Measurements from ENCODE around the gene MZT2B.
"Not testable (repeated sequence)": the region's sequence is repeated elsewhere in the genome, so short reads cannot be mapped to it uniquely, and the experiment has no call there.

The MZT2B gene

DNA sequence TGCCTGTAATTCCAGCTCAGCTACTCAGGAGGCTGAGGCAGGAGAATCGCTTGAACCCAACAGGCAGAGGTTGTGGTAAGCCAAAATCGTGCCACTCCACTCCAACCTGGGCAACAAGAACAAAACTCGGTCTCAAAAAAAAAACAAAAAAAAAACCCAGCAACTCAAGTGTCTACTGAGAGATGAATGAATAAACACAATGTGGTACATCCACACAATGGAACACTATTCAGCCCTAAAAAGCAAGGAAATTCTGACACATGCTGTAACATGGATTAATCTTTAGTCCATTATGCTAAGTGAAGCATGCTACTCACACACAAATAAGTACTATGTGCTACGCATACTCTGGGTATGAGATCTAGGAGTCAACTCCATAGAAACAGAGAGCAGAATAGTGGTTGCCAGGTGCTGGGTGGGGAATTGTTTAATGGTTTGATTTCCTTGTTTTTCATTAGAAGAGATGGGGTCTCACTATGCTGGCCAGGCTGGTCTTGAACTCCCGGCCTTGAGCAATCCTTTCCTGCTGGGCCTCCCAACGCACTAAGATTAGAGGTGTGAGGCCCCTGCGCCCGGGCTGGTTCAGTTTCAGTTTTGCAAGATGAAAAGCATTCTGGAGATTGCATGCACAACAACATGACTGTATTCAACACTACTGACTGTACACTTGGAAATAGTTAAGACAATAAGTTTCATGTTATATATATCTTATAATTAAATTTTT is 16.6 kb upstream of the MZT2B start:
- no peaks in the 10 kb centered on the region for H4K20me1 ChIP-seq (ENCODE audit: insufficient read depth)
- H2AFZ ChIP-seq (ENCODE audit: low read depth) = no peak overlapping the region

DNA sequence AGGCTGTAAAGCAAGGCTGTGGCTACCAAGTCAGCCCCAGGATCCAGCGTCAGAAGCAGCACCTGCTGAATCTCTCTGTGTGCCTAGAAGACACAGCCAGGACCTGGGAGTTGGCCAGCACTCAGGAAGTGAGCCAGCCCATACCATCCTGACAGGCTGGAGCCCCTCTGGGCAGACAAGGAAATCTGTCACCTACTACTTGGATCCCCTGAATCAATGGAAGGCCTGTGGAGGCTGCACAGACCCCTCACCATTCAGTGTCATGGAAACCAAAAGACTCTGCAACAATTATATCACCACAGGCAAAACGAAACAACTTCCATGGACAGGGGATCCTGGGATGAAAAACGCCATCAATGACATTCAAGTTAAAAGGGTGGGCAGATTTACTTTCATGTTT is 15.5 kb upstream of the MZT2B start:
- not testable (repeated sequence) for H3K79me2 ChIP-seq (ENCODE audit: insufficient read depth, low read depth); H3K27me3 ChIP-seq (ENCODE audit: insufficient read depth, low read depth); H3K9ac ChIP-seq; H3K4me1 ChIP-seq (ENCODE audit: low read depth, poor library complexity, severe bottlenecking); H2AFZ ChIP-seq (ENCODE audit: low read depth); H3K27ac ChIP-seq; H3K4me2 ChIP-seq; H3K4me3 ChIP-seq (IDR thresholded peaks at IDR 0.05; ENCODE audit: insufficient read depth, low read depth, low read length); H4K20me1 ChIP-seq (ENCODE audit: insufficient read depth); H3K36me3 ChIP-seq (ENCODE audit: insufficient read depth)

More for the DNA sequence above, 16.6 kb upstream of the MZT2B start:
- no peaks in the 10 kb centered on the region for H3K27me3 ChIP-seq (ENCODE audit: insufficient read depth, low read depth)
- no peak overlapping the region for H3K4me2 ChIP-seq
- TF ChIP-seq, protein P1, sequence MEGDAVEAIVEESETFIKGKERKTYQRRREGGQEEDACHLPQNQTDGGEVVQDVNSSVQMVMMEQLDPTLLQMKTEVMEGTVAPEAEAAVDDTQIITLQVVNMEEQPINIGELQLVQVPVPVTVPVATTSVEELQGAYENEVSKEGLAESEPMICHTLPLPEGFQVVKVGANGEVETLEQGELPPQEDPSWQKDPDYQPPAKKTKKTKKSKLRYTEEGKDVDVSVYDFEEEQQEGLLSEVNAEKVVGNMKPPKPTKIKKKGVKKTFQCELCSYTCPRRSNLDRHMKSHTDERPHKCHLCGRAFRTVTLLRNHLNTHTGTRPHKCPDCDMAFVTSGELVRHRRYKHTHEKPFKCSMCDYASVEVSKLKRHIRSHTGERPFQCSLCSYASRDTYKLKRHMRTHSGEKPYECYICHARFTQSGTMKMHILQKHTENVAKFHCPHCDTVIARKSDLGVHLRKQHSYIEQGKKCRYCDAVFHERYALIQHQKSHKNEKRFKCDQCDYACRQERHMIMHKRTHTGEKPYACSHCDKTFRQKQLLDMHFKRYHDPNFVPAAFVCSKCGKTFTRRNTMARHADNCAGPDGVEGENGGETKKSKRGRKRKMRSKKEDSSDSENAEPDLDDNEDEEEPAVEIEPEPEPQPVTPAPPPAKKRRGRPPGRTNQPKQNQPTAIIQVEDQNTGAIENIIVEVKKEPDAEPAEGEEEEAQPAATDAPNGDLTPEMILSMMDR (conservative IDR thresholded peaks at IDR 0.05; ENCODE audit: low read depth, low read length) = no peak
- H3K27ac ChIP-seq = no peak overlapping the region
- H3K4me3 ChIP-seq (IDR thresholded peaks at IDR 0.05; ENCODE audit: insufficient read depth, low read depth, low read length) = no peak overlapping the region
- H3K4me1 ChIP-seq (ENCODE audit: low read depth, poor library complexity, severe bottlenecking) = no peaks in the 10 kb centered on the region
- H3K79me2 ChIP-seq (ENCODE audit: insufficient read depth, low read depth) = no peaks in the 10 kb centered on the region
- no peak overlapping the region for H3K9ac ChIP-seq
- H3K36me3 ChIP-seq (ENCODE audit: insufficient read depth) = no peaks in the 10 kb centered on the region

DNA sequence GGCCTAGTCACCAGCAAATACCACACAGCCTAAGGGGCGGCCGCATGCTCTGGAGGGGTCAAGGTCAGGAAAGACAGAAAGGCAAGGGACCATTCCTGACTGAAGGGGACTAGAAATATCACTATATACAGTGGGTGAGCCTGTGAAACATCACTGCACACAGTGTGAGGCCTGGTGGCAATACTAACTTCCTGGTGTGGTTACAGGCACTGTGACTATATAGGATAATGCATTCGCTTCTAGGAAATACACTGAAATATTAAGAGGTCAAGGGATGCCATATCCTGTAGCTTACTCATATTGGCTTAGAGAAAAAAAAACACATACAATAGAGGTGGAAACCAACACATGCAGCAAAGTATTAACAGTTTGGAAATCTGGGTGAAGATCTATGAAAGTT is 12.9 kb upstream of the MZT2B start:
- not testable (repeated sequence) for H3K36me3 ChIP-seq (ENCODE audit: insufficient read depth); H3K4me3 ChIP-seq (IDR thresholded peaks at IDR 0.05; ENCODE audit: insufficient read depth, low read depth, low read length); H3K9ac ChIP-seq; H3K4me1 ChIP-seq (ENCODE audit: low read depth, poor library complexity, severe bottlenecking); H3K27ac ChIP-seq; H3K4me2 ChIP-seq; H3K79me2 ChIP-seq (ENCODE audit: insufficient read depth, low read depth); H4K20me1 ChIP-seq (ENCODE audit: insufficient read depth); H3K27me3 ChIP-seq (ENCODE audit: insufficient read depth, low read depth); H2AFZ ChIP-seq (ENCODE audit: low read depth)

DNA sequence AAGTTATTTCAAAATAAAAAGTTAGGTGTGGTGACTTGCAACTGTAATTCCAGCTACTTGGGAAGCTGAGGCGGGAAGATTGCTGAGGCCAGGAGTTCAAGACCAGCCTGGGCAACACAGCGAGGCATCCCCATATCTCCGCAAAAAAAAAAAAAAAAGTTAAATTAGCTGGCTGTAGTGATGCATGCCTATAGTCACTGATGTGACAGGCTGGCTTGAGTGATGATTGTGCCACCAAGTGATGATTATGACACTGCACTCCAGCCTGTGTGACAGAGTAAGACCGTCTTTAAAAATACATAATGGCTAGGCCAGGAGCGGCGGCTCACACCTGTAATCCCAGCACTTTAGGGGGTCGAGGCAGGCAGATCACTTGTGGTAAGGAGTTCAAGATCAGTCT is 12.2 kb upstream of the MZT2B start:
- Histone ChIP-seq H3K4me2 (no peak overlapping the region), H3K4me3 (IDR thresholded peaks at IDR 0.05; ENCODE audit: insufficient read depth, low read depth, low read length) (no peak overlapping the region), H4K20me1 (ENCODE audit: insufficient read depth) (no peaks in the 10 kb centered on the region), H3K27ac (no peak overlapping the region), H3K79me2 (ENCODE audit: insufficient read depth, low read depth) (no peaks in the 10 kb centered on the region), H2AFZ (ENCODE audit: low read depth) (no peak overlapping the region), H3K27me3 (ENCODE audit: insufficient read depth, low read depth) (no peaks in the 10 kb centered on the region), H3K9ac (no peak overlapping the region), H3K4me1 (ENCODE audit: low read depth, poor library complexity, severe bottlenecking) (no peaks in the 10 kb centered on the region), H3K36me3 (ENCODE audit: insufficient read depth) (no peaks in the 10 kb centered on the region)
- TF ChIP-seq, protein P1 (conservative IDR thresholded peaks at IDR 0.05; ENCODE audit: low read depth, low read length) = no peak

DNA sequence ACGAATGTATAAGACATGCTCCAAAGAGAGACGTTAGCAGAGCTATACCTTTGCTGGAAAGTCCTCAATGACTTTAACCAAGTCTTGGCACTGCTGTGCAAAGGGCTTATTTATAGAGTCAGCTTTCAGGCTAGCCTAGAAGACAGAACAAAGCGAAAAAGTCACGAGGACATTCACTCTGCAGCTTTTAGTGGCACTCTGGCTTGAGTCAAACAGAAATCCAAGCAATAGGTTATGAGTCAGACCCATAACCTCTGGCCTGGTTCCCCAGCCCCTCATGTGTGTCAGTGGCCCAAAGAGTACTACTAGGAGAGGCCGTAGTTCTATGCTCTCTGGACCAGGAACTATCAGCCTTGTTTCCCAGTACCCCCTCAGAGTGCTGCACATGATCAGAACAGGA is 7.2 kb upstream of the MZT2B start:
- H3K4me3 ChIP-seq (IDR thresholded peaks at IDR 0.05; ENCODE audit: insufficient read depth, low read depth, low read length); H3K9ac ChIP-seq; H3K27me3 ChIP-seq (ENCODE audit: insufficient read depth, low read depth); H4K20me1 ChIP-seq (ENCODE audit: insufficient read depth); H3K27ac ChIP-seq; H3K36me3 ChIP-seq (ENCODE audit: insufficient read depth); H2AFZ ChIP-seq (ENCODE audit: low read depth); H3K4me2 ChIP-seq; H3K4me1 ChIP-seq (ENCODE audit: low read depth, poor library complexity, severe bottlenecking): not testable (repeated sequence)
- H3K79me2 ChIP-seq (ENCODE audit: insufficient read depth, low read depth) = peaks cover 39% of the 10 kb centered on the region

DNA sequence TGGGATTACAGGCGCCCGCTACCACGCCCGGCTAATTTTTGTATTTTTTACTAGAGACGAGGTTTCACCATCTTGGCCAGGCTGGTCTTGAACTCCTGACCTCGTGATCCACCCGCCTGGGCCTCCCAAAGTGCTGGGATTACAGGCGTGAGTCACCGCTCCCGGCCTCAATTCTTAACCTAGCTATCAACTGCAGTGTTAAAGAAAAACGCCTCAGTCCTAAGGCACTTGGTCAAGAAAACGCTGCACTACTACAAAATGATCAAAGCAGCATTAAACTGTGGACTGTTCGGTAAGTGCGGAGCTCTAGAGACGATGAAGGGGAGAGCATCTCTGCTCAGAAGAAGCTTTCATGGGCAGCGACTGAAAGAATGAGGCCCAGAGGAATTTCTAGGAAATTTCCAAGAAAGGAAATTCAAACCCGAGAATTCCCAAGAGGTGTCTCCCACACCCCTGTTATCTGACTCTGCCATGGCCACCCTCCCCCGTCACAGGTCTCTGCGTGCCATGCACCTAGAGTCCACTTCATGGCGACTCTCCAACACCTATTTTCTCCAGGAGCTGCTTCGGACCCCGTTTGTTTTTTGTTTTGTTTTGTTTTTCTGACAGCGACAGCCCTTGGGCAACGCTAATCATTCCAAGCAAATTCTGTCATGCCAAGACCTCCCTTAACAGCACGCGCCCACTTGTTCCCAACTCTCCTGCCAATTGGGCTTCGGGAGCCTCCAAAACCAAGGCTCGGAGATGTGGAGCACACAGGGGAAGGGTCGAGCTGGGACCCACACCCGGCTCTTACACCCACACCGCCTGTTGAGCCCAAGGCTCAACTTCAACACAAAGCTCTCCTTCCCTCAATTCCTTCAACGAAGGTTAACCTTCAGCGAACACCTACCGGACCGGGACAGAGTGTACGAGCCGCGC is 1.4 kb upstream of the MZT2B start:
- not testable (repeated sequence) for H3K36me3 ChIP-seq (ENCODE audit: insufficient read depth); H3K4me3 ChIP-seq (IDR thresholded peaks at IDR 0.05; ENCODE audit: insufficient read depth, low read depth, low read length); H4K20me1 ChIP-seq (ENCODE audit: insufficient read depth); H3K4me1 ChIP-seq (ENCODE audit: low read depth, poor library complexity, severe bottlenecking); H3K27me3 ChIP-seq (ENCODE audit: insufficient read depth, low read depth)
- Histone ChIP-seq H2AFZ (ENCODE audit: low read depth) (peak overlapping the region; percentile 34; the same call in 1 of the 2 replicates), H3K9ac (peak overlapping the region; percentile 86), H3K27ac (peak overlapping the region; percentile 76), H3K4me2 (peak overlapping the region; percentile 92), H3K79me2 (ENCODE audit: insufficient read depth, low read depth) (peaks cover 76% of the 10 kb centered on the region)

All from KMS-11 (cell line).